MCF 10A (cell line): ENCODE measurements around the gene FAM81A. TPM values are rescaled to one million over a fixed set of nuclear protein-coding genes. Genes with fewer than 3 reads are reported as not detected.
A peak's percentile ranks its signal among the peaks of the same experiment; 100 is the strongest.

ENCODE experiments used
- BruUV-seq: library from RNA; stranded (reverse); fragments of 400-500 nt; replicated peaks from 2 replicates; lab custom pipeline; 2021; lab: Mats Ljungman, UMichigan
- CTCF ChIA-PET: fragments of 300-600 bp; sonication (Branson Sonifier 250); formaldehyde crosslinking; extraction: SDS; loops from one replicate; lab custom pipeline; 2021; ENCODE audit warnings: antibody characterized with exemption, inconsistent platforms; lab: Yijun Ruan, JAX
- POLR2A ChIA-PET: fragments of 300-600, 350-650 bp; sonication (Branson Sonifier 250); formaldehyde crosslinking; extraction: SDS; loops from one replicate; lab custom pipeline; 2020; ENCODE audit warnings: antibody characterized with exemption, inconsistent platforms; lab: Yijun Ruan, JAX
- DNase-seq: peaks from one replicate; pipeline ENCODE4 v3.0.0-alpha.2; 2018; ENCODE audit not compliant: unreplicated experiment
- H3K27ac Mint-ChIP-seq: one replicate; pipeline ENCODE4 v1.8.0; 2022; ENCODE audit warnings: mild to moderate bottlenecking, low read depth, mixed read lengths; ENCODE audit not compliant: unreplicated experiment
- H3K27me3 Mint-ChIP-seq: one replicate; pipeline ENCODE4 v1.8.0; 2022; ENCODE audit warnings: mixed read lengths; ENCODE audit not compliant: insufficient read depth, unreplicated experiment
- H3K36me3 Mint-ChIP-seq: one replicate; pipeline ENCODE4 v1.8.0; 2022; ENCODE audit warnings: mild to moderate bottlenecking, moderate library complexity, mixed read lengths; ENCODE audit not compliant: insufficient read depth, unreplicated experiment
- H3K4me1 Mint-ChIP-seq: one replicate; pipeline ENCODE4 v1.8.0; 2022; ENCODE audit warnings: mixed read lengths; ENCODE audit not compliant: insufficient read depth, unreplicated experiment
- H3K4me3 Mint-ChIP-seq: one replicate; pipeline ENCODE4 v1.8.0; 2022; ENCODE audit warnings: mild to moderate bottlenecking, moderate library complexity, mixed read lengths; ENCODE audit not compliant: unreplicated experiment
- H3K9me3 Mint-ChIP-seq: one replicate; pipeline ENCODE4 v1.8.0; 2022; ENCODE audit warnings: mixed read lengths; ENCODE audit not compliant: unreplicated experiment
- intact Hi-C: fragments of 100-400 bp; cut with micrococcal nuclease; formaldehyde crosslinking; loops from 2 replicates; pipeline ENCODE4 v1.14.1; 2022
- total RNA-seq: library from RNA; stranded (reverse); gene quantifications from 2 replicates; pipeline ENCODE4 v1.2.3, GENCODE V29; 2022
- TF ChIP-seq, protein P1 (sequence below): fragments of 200-600 bp; IDR thresholded peaks from one replicate; pipeline ENCODE4 v1.8.0; 2022; ENCODE audit warnings: antibody characterized with exemption, mild to moderate bottlenecking; ENCODE audit not compliant: unreplicated experiment

FAM81A gene
- total RNA-seq, 1 experiment from 2014 or later, result 1.1 TPM

DNA sequence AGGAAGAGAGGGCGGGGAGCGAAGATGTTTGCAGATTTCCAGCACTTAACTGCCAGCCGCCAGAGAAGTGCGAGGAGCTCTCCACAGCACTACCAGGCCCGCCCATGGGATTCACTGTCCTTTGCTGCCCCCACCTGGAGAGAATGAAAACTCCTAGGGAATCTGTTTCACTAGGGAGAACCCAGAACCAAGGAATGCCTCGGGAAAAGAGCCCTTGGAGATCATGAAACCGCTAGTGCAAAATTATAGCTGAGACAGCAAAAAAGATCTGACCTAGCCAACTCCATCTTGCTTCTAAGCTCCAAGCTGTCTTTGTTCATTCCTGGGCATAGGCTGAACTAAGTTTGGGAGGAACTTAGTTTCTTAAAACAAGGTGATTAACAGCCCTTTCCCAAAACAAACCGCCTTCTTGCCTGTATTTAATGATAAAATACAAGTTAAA lies 91.0 kb downstream of the FAM81A start:
- POLR2A ChIA-PET, result interaction anchor here (0.6 to 2.2 kb wide), 19 partner anchors 12 to 797 kb away, joined by 3 to 7 read pairs (median 3); partner anchors contain the start of genes BNIP2 and RNF111
- TF ChIP-seq, protein P1, sequence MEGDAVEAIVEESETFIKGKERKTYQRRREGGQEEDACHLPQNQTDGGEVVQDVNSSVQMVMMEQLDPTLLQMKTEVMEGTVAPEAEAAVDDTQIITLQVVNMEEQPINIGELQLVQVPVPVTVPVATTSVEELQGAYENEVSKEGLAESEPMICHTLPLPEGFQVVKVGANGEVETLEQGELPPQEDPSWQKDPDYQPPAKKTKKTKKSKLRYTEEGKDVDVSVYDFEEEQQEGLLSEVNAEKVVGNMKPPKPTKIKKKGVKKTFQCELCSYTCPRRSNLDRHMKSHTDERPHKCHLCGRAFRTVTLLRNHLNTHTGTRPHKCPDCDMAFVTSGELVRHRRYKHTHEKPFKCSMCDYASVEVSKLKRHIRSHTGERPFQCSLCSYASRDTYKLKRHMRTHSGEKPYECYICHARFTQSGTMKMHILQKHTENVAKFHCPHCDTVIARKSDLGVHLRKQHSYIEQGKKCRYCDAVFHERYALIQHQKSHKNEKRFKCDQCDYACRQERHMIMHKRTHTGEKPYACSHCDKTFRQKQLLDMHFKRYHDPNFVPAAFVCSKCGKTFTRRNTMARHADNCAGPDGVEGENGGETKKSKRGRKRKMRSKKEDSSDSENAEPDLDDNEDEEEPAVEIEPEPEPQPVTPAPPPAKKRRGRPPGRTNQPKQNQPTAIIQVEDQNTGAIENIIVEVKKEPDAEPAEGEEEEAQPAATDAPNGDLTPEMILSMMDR, result peak; percentile 88
- DNase-seq, result peak; percentile 92
- Mint-ChIP-seq H3K4me1 (peaks cover 6% of the 10 kb centered on the region), H3K27ac (no peak overlapping the region), H3K27me3 (no peaks in the 10 kb centered on the region), H3K4me3 (no peak overlapping the region), H3K9me3 (no peaks in the 10 kb centered on the region), H3K36me3 (no peaks in the 10 kb centered on the region)
- BruUV-seq, result no TSS peak
- CTCF ChIA-PET, result interaction anchor here (0.5 to 6.6 kb wide), 69 partner anchors 8 to 1346 kb away, joined by 3 to 196 read pairs (median 5); partner anchors contain the start of genes GCNT3 and GTF2A2
- intact Hi-C loops, result loop anchor here (1.0 to 2.0 kb wide), 2 partner anchors 758 to 1302 kb away; partner anchors contain the start of gene MINDY2

DNA sequence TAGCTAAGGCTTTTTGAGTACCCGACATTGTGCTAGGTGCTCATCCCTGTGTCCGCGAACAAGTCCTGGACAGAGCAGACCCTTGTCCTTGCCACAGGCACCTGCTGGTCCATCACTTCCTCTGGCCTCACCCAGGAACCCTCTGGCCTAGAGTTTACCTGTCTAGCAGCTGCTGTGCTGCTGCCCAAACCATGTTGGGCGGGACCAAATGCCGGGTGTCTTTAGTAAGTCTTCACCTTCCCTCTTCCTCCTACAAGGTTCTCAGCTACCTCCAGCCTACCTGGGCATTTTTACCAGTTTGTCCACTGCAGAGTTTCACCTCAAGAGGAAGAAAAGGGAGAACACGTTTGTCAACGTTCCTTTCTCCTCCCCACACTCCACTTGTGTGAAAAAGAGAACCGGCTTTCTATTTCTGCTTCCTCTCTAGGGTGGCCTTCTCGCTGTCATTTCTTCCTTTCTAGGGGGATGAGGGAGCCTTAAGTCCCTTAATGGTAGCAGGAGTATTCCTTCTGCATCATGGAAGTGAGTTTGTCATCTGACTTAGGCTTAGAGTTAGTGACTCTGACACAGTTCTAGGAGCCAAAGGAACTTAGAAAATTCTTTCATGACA lies 93.2 kb downstream of the FAM81A start:
- no peak for DNase-seq
- no TSS peak for BruUV-seq
- H3K27me3 Mint-ChIP-seq, result no peaks in the 10 kb centered on the region
- no peaks in the 10 kb centered on the region for H3K36me3 Mint-ChIP-seq
- peaks cover 6% of the 10 kb centered on the region for H3K4me1 Mint-ChIP-seq
- no peaks in the 10 kb centered on the region for H3K9me3 Mint-ChIP-seq
- TF ChIP-seq, protein P1, result no peak
- H3K4me3 Mint-ChIP-seq, result no peak overlapping the region
- intact Hi-C loops, result no loop called here
- no peak overlapping the region for H3K27ac Mint-ChIP-seq
- POLR2A ChIA-PET, result no interaction called here
- CTCF ChIA-PET, result interaction anchor here (0.6 to 6.6 kb wide), 10 partner anchors 20 to 802 kb away, joined by 3 to 196 read pairs (median 6); no protein-coding TSS in a partner anchor

GRCh38 chr15:59532770-59533379 lies 94.9 kb downstream of the FAM81A start:
- peaks cover 6% of the 10 kb centered on the region for H3K4me1 Mint-ChIP-seq
- H3K27me3 Mint-ChIP-seq, result no peaks in the 10 kb centered on the region
- ChIA-PET POLR2A (interaction anchor here (0.6 to 1.7 kb wide), 9 partner anchors 10 to 503 kb away, joined by 3 to 8 read pairs (median 4); partner anchors contain the start of genes GCNT3 and GTF2A2), CTCF (interaction anchor here (0.6 to 6.6 kb wide), 38 partner anchors 9 to 1952 kb away, joined by 3 to 196 read pairs (median 5); partner anchors contain the start of gene GCNT3)
- H3K9me3 Mint-ChIP-seq, result no peaks in the 10 kb centered on the region
- no peak overlapping the region for H3K4me3 Mint-ChIP-seq
- peak; percentile 52 for DNase-seq
- intact Hi-C loops, result loop anchor here (1.0 kb wide), 2 partner anchors 29 to 89 kb away; no protein-coding TSS in a partner anchor
- H3K36me3 Mint-ChIP-seq, result no peaks in the 10 kb centered on the region
- BruUV-seq, result no TSS peak
- TF ChIP-seq, protein P1, result peak; percentile 87
- H3K27ac Mint-ChIP-seq, result no peak overlapping the region

GRCh38 chr15:59536553-59536952 lies 98.6 kb downstream of the FAM81A start:
- TF ChIP-seq, protein P1, result no peak
- intact Hi-C loops, result no loop called here
- H3K4me3 Mint-ChIP-seq, result no peak overlapping the region
- H3K36me3 Mint-ChIP-seq, result no peaks in the 10 kb centered on the region
- no TSS peak for BruUV-seq
- H3K9me3 Mint-ChIP-seq, result no peaks in the 10 kb centered on the region
- no peaks in the 10 kb centered on the region for H3K27me3 Mint-ChIP-seq
- POLR2A ChIA-PET, result interaction anchor here (1.4 kb wide), 1 partner anchor 20 kb away, joined by 6 read pairs; no protein-coding TSS in a partner anchor
- no peak overlapping the region for H3K27ac Mint-ChIP-seq
- CTCF ChIA-PET, result interaction anchor here (0.6 to 1.5 kb wide), 4 partner anchors 12 to 1392 kb away, joined by 3 to 5 read pairs (median 3); no protein-coding TSS in a partner anchor
- H3K4me1 Mint-ChIP-seq, result peaks cover 12% of the 10 kb centered on the region
- DNase-seq, result no peak
